Fibroblast of upper back skin (primary cell): ENCODE results near the gene GAD2.

Experiments
- DNase-seq: peaks from one replicate; pipeline ENCODE4 v3.0.0-alpha.2; 2013

GAD2 gene

DNA sequence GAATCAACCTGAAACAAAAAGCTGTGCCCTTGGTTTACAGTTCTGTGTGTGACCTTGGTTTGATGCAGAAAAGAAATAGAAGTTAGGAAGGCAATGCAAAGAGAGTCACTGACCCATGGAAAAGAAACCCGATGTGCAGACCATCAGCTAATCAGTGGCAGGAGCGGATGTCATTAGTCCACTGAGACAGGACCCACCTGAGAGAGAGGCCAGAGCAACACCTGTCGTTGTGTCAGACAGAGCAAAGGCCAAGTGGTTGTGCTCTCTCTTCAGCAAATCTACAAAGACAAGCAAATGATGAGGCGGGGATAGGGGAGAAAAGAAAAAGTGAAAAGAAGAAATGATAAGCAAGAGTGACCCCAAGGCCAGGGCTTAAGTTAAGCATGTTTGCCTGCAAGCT lies 8.7 kb downstream of the GAD2 start:
- no peak for DNase-seq

DNA sequence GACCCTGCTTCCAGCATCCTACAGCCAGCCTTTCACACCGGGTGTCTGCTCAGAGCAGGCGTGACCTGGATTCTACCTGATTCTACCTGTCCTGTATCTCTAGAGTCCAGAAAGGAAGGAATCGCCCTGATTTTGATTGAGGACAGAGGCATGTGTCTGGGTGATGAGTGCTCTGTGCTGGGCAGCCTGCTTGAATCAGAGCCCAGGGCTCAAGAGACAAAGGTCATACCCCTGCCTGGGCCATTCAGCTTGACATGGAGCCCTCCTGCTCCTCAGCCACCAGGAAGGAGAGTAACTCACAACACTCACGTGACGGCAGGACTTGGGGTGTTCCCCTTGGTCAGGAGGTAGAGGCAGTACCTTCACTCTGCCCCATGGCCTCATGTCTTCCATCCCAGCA lies 11.2 kb downstream of the GAD2 start:
- DNase-seq = no peak

DNA sequence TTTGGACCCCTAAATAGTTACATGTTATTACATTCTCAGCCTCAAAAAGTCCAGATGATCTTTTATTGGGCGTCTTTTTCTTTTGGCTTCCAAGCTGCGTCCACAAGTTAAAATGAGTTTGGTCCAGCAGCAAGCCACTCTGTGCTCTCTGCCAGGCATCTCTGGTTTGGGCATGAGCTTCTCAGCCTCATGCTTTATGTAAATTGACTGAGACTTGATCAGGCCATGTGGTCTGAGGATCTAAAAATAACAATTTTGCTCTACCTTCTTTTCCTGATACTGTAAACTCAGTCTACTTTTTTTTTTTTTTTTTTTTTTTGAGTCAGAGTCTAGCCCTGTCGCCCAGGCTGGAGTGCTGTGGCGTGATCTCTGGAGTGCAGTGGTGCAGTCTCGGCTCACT lies 15.6 kb downstream of the GAD2 start:
- no peak for DNase-seq

DNA sequence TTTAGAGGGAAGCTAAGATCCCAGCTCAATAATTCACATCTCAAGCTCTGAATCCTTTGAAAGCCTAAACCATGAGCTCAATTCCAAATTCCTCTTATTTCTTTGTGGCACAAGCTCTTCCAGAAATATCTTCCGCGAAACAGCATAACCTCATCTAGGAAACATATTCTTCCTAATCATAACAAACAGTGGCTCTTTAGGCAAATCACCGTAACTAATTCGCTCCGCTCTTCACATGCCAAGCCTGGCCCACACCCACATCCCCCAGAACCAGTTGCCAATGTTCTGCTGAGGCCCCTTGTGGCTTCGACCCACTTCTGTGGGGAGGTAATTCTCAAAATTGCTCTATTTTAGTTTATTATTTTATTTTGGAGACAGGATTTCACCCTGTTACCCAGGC lies 19.2 kb downstream of the GAD2 start:
- DNase-seq = no peak

DNA sequence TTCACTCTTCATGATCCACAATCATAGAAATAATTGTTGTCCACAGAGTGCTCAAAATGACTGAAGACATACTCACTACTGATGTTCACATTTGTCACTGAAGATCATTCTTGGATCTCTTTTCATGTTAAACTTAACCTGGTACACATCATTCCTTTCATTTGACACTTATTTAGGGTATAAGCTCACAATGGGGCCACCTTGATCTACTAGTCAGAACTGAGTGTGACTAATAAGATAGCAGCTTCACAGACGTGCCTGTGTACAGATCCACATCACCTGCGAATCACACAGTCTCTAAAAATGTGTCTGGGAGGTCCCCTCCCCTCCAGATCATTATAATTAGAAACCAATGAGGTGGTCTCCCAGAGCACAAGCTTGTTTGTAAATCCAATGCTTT lies 21.8 kb downstream of the GAD2 start:
- DNase-seq = no peak

DNA sequence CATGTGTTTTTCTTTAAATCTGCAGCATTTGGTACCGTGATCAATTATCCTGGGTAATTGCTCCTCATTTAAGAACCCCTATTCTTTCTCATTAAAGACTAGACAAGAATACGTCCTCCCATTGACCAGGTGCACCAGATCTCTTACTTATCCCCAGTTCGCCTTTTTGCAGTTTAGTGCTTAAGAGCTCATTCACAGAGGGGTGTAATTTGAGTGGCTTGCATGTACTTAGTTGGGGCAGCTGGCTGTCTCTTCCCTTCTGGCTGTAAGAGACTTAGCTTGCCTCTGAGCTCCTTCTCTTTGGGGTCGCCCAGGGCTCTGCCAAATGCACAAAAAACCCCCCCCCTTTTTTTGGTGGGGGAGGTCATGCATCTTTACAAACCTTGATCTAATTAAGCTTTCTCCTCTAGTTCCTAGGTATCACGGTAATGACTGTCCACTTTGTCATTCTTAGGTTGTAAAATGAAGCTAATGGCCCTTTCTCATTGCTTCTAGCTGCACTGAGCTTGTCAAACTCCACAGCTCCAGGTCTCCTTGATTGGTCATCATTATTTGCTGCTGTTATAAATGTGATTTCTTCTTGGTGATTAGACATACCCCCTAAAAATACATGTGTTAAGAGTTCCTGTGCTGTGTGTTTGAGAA lies 26.3 kb downstream of the GAD2 start:
- no peak for DNase-seq

DNA sequence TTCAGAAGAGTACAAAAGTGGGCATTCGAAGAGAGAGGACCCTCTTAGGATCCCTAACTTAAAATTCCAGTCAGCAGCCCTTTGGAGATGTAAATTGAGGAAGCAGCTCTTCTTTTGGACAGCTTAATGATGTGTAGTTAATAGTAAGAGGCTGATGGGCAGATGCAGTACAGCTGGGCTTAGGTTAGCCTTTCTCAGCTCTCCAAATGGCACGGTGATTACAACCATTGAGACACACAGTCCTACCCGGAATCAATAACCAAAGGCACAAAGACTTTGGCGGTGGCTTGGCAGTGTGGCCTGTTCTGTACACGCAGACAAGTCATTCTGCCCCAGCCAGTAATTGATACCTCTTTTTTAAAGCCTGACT lies 26.8 kb downstream of the GAD2 start:
- no peak for DNase-seq

DNA sequence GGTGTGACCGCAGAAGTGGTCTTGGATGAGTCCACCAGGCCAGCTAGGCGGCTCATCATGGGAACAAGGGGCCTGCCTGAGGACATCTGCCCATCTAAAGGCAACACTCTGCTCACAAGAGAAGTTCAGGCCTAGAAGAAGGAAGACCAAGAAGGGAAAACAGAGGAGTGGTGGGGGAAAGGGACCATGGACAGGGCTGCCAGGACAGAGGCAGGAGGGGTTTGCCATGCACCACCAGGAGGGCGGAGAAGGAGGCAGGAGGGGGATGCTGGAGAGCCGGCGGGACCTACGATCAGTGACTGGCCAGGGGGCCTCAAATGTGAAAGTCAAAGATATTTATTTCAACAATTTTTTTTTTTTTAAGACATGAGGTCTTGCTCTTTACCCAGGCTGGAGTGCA lies 33.1 kb downstream of the GAD2 start:
- no peak for DNase-seq

DNA sequence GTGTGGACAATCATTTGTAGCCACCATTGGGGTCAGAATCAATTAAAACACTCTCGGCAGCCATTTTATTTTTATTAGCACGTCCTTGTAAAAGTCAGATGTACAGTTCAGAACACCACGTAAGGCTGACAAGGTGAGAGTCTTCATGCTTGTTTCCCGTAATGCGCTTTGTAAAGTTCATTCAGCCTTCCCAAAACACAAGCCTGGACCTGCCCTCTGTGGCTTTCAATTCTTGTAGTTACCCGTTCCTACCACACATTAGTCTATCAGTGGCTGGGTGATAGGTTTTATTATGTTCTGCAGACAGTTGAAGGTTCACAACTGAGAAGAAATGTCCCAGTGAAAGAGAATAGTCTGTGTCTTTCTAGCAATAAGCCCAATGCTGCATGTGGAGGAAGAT lies 35.4 kb downstream of the GAD2 start:
- no peak for DNase-seq

DNA sequence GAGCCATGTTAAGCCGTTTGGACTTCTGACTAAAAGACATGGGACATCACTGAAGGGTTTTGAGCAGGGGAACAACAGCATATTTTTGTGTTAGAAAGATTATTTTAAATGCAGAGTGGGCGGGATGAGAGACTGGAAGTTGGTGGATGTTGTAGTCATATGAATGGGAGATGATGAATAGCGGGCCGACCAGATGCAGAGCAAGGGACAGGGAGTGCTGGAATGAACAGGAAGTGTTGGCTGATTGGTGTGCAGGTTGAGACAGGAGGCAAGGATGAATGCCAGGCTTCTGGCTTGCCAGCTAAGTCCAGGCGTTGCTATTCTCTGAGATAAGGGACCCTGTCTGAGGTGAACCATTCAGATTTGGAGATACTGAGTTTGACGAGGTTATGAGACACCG lies 38.0 kb downstream of the GAD2 start:
- DNase-seq = no peak

DNA sequence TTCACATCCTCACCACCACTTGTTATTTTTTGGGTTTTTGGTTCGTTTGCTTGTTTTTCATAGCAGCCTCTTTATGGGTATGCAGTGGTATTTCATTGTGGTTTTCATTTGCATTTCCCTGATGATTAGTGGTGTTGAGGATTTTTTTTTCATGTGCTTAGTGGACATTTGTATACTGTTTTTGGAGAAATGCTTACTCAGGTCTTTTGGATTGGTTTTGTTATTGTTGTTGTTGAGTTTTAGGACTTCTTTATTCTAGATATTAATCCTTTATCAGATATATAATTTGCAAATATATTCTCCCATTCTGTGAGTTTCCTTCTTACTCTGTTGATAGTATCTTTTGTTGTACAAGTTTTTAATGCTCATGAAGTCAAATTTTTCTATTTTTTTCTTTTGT lies 42.8 kb downstream of the GAD2 start:
- no peak for DNase-seq

DNA sequence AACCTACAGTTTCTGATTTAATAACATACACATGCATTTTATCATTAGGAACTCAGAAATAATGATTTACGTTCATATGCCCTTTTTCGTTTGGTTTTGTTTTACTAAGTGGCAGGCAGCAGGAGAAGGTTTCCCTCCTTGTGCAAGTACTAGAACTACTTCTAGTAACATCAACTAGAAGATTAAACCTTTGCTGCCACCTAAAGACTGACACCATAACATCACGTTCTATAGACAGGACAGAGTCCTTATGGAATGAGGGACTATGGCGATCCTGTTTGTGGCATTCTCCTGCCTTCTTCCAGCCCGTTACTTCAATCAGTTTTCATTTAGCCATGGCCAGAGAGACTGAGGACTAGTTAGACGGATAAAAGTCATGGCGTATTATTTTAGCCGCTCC lies 53.2 kb downstream of the GAD2 start:
- peak; percentile 21 for DNase-seq

DNA sequence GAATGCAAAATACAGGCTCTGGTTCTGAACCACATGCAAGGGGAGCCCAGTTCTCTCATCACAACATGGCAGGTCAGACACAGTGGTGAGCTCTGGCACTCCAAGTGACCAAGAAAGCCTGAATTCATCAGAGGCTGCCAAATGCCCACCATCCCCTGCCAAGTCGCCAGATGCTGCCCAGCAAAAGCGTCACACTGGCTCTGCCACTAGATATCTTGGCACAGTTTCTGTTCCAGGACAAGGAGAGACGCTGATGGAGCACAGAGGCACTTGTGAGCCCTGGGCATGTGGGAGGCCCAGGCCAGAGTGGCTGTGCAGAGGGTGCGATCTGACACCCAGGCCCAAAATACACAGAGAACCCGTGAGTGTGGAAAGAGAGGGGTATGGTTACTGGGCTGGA lies 57.8 kb downstream of the GAD2 start:
- no peak for DNase-seq

DNA sequence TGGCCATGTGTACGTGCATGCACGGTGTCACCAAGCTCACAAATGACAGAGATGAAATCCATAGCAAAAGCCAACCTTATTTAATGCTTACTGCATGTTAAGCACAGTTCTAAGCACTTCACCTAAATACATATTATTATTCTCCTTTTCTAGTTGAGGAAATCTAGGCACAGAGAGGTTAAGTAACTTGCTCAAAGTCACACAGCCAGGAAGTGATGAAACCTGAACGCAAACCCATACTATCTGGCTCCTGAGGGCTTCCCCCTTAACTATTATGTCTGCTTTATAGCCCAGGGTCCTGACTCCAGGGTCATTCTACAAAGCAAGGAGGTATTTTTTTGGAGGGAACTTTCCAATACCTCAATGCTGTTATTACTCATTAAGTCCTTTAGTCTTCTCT lies 61.7 kb downstream of the GAD2 start:
- no peak for DNase-seq

DNA sequence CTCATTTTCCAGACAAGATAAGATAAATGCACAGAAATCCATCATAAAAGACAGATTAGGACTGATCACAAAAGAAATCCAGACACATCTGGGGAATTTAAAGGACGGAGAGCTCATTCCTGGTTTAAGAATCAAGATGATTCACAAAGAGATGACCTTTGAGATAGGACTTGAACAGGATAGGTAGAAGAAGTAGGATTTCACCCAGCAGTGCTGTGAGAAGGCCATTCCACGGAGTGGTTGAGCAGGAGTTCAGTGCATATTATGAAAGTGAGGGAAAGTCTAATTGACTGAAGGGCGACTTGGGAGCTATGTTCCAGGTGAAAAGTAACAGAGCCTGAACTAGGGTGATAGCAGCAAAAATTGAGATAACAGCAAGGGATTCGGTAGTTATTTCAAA lies 73.7 kb downstream of the GAD2 start:
- no peak for DNase-seq

DNA sequence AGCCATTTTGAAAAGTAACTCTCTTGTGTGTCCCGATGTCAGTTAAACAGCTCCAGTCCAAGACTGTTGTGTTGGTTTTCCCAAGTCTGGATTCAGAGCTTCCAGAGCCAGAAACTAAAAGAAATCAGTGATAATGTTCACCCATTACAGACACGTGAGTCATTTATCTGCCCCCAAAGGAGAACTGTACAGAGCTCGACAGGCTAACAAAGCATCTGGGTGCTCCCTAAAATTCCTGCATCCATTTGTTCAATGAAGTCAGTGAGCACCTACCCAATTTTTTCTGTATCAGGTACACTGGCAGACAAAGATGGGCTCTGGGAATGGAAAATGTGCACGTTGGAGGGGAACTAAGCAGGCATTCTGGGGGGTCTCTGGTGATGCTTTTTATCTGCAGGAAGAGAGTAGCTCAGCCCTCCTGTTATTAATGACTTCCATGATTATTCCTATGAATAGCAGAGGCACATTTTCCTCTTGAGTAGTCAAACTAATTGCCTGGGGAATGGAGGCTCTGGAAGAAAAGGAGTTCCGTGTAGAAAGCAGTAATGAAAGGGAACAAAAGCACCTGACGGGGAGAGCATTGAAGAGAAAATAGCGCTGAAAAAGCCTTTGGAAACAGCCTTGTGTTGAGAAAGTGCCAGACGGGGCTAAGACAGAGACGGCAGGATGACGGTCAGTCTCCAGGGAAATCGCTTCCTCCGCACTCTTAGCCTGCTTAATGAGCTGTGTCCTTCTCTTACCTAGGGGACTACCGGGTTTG lies 75.3 kb downstream of the GAD2 start:
- DNase-seq = no peak

DNA sequence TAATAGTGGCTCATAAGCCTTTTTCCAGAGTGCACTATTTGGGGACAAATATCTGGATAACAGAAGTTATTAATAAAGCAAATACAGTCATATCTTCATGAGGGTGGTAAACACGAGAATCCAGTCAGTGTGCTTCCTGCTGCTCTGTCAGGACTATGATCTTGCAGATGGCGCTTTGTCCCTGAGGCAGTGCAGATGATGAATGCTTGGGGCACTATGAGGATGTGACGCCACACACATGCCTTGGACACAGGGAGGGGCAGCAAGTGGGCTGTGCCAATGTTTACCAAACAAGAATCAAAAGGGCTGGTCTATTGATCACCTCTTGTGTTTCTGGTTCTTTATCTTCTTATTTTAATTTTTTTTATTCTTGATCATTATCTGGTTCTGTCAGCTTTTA lies 79.8 kb downstream of the GAD2 start:
- no peak for DNase-seq

DNA sequence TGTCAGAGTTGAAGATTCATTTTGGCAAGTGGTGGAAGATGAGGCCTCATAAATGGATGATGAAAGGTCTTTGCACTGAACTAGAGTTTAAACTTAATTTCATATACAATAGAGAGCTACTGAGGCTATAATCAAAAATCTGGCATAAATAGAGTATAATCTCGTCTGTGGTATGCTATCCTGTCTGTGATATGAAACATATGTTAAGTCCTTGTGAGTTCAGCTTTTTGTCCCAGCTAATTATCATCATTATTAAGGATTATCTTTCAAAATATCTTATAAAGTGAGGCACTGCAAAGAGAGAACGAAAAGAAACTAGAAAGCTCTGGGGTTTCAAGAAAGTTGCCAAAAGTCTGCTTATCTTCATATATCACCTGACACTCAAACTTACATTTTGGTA lies 83.4 kb downstream of the GAD2 start:
- DNase-seq = no peak

DNA sequence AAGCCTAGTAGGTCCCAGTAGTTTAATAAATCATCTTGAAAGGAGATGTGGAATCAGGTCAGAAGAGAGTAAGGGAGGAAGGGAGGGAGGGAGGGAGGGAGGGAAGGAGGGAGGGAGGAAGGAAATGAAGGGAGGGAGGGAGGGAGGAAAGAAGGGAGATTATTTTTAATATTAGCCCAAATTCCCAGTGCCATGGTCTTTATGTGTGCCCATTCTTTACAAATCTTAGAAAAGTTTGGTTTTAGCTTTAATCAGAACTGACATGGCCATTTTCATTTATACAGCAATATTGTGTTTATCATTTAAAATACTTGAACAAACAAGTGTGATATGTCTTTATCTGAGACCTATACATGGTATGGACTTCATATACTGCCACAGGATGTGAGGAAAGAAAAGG lies 86.8 kb downstream of the GAD2 start:
- DNase-seq = no peak

DNA sequence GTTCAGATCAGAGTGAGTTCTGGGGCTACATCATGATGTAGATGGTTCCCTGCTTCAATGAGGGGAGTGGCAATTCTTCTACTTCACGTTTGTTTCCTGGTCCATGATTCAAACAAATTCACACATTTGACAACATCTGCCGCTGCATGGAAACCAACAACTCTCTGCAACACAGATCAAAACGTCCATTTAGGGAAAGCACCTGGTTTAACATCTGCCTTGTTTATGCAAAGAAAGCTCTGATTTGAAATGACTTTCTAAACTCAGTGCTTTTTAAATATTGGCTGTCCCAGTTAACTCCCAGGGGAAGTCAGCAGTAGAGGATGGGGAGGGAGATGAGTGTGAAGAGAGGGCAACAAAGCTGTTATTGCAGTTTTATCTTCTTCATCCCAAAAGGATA lies 93.8 kb downstream of the GAD2 start:
- no peak for DNase-seq

DNA sequence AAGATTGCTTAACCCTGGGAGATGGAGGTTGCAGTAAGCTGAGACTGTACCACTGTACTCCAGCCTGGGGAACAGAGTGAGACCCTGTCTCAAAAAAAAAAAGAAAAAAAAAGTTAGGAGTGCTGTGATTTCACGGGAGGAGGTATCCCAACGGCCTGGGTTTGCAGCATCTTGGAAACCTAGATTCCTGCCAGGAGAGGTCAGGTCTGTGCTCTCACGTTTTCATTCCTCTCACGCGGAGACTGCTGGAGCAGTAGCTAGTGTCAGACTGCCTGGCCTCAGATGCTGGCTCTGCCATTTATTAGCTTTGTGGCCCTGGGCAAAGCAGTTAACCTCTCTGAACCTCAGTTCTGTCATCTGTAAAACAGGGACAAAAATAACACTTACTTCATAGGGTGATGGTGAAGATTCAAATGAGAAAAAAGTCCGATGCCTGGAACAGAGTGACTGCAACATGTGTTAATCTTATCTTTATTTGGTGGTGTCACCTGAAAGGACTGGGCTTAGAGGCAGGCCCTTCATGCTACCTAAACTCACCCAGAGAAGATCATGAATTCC lies 94.9 kb downstream of the GAD2 start:
- no peak for DNase-seq

DNA sequence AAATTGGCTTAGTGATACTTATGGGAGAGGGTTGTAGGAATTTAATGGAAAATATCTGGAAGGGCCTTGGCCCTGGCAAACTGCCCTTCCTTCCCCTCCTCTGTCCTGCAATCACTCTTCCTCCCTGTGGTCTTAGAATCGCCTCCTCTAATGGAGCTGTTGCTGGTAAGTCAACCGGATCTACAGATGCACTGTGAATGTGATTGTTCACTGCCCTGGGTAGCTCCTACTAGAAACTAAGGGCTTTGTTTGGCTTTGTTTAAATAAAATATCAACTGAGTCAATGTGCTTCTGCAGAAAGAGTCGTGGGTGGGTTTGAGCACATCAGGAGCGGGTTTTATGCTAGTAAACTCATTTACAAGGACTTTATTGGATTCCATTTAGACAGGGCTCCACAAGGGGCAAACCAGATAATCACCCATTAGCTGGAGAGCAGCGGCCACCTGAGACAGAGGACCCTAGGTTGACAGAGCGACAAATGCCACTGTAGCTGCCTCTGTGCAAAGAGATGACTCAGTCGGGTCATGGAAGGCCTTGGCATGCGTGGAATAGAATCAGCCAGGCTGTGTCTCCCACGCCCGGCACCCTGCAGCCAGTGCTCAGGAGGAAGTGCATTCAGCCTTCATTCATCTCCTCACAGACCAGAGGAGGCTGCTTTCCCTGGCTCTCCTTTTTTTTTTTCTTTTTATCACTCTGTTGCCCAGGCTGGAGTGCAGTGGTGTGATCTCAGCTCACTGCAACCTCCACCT lies 97.9 kb downstream of the GAD2 start:
- DNase-seq = no peak

DNA sequence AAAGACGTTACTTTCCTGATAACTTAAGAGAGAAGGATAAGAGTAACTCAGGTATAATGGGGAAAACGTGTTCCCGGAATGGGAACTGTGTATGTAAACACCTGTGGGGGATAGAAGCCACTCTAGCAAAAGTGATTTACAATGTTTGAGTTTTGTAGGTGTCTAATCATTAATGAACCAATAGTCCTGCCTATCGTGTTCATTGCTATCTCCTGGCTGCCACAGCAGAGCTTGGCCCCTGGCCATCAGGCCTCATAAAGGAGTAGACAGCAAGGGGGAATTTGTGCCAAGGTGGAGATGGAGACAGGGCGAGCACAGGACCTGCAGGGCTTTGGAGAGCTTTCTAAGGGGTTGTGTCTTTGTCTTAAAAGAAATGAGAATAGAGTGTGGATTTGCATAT lies 102.1 kb downstream of the GAD2 start:
- no peak for DNase-seq

DNA sequence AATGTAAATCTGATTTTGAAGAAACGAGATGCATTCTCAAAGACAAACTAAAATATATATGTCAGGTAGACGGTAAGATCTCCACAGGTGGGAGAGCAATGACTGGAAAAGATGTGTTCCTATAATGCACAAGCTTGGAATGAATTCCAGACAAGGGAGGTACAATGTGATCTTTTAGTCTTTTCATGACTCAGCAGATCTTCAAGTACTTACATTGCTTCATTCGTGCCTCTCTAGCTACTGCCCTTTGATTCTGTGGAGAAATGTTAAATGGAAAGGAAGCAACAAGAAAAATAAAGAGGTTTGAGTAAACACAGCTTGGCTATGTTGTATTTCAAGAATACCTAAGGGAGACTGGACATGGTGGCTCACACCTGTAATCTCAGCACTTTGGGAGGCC lies 106.6 kb downstream of the GAD2 start:
- no peak for DNase-seq
